Measurements from ENCODE around the gene CLASRP. TPM values are rescaled to one million over a fixed set of nuclear protein-coding genes. Genes with fewer than 3 reads are reported as not detected.

CLASRP gene
- total RNA-seq, 1 donor from 2014 or later, result 133 TPM

GRCh38 chr19:45025264-45025663 is 13.6 kb upstream of the CLASRP start:
- TF ChIP-seq CTCF (IDR thresholded peaks at IDR 0.05; ENCODE audit: unreplicated experiment), result no peak
- no peak for DNase-seq (ENCODE audit: low spot score in 2 of 2, unreplicated experiment in 2 of 2)
- Mint-ChIP-seq H3K4me3 (no peak overlapping the region), H3K4me1 (no peaks in the 10 kb centered on the region), H3K27me3 (ENCODE audit: low read depth) (no peaks in the 10 kb centered on the region), H3K9me3 (no peaks in the 10 kb centered on the region), H3K27ac (no peak overlapping the region), H3K36me3 (peaks cover 7% of the 10 kb centered on the region)

GRCh38 chr19:45027371-45027770 is 11.5 kb upstream of the CLASRP start:
- no peaks in the 10 kb centered on the region for H3K4me1 Mint-ChIP-seq
- no peak overlapping the region for H3K4me3 Mint-ChIP-seq
- no peak overlapping the region for H3K27ac Mint-ChIP-seq
- no peaks in the 10 kb centered on the region for H3K9me3 Mint-ChIP-seq
- peaks cover 18% of the 10 kb centered on the region for H3K36me3 Mint-ChIP-seq
- DNase-seq (ENCODE audit: low spot score in 2 of 2, unreplicated experiment in 2 of 2), result no peak
- TF ChIP-seq CTCF (IDR thresholded peaks at IDR 0.05; ENCODE audit: unreplicated experiment), result no peak
- no peaks in the 10 kb centered on the region for H3K27me3 Mint-ChIP-seq (ENCODE audit: low read depth)

GRCh38 chr19:45030825-45031224 is 8.0 kb upstream of the CLASRP start:
- H3K4me1 Mint-ChIP-seq, result no peaks in the 10 kb centered on the region
- no peaks in the 10 kb centered on the region for H3K9me3 Mint-ChIP-seq
- DNase-seq (ENCODE audit: low spot score in 2 of 2, unreplicated experiment in 2 of 2), result no peak
- H3K4me3 Mint-ChIP-seq, result no peak overlapping the region
- peaks cover 27% of the 10 kb centered on the region for H3K36me3 Mint-ChIP-seq
- H3K27ac Mint-ChIP-seq, result no peak overlapping the region
- TF ChIP-seq CTCF (IDR thresholded peaks at IDR 0.05; ENCODE audit: unreplicated experiment), result no peak
- H3K27me3 Mint-ChIP-seq (ENCODE audit: low read depth), result no peaks in the 10 kb centered on the region

- DNase-seq (ENCODE audit: low spot score in 2 of 2, unreplicated experiment in 2 of 2), result no peak
- Mint-ChIP-seq H3K4me1 (no peaks in the 10 kb centered on the region), H3K4me3 (no peak overlapping the region), H3K27me3 (ENCODE audit: low read depth) (no peaks in the 10 kb centered on the region), H3K9me3 (no peaks in the 10 kb centered on the region), H3K27ac (no peak overlapping the region), H3K36me3 (peaks cover 24% of the 10 kb centered on the region)
- no peak for TF ChIP-seq CTCF (IDR thresholded peaks at IDR 0.05; ENCODE audit: unreplicated experiment)
Measured at GRCh38 chr19:45032421-45032820, 6.4 kb upstream of the CLASRP start.

GRCh38 chr19:45035755-45036154 is 3.1 kb upstream of the CLASRP start:
- DNase-seq (ENCODE audit: low spot score in 2 of 2, unreplicated experiment in 2 of 2), result no peak
- Mint-ChIP-seq H3K36me3 (peaks cover 20% of the 10 kb centered on the region), H3K4me3 (no peak overlapping the region), H3K9me3 (no peaks in the 10 kb centered on the region), H3K27ac (no peak overlapping the region), H3K4me1 (peaks cover 12% of the 10 kb centered on the region), H3K27me3 (ENCODE audit: low read depth) (no peaks in the 10 kb centered on the region)
- no peak for TF ChIP-seq CTCF (IDR thresholded peaks at IDR 0.05; ENCODE audit: unreplicated experiment)

Measured in mesothelial cell of epicardium (in vitro differentiated cells).